K562 (cell line): ENCODE results near the gene CBLC. TPM values are rescaled to one million over a fixed set of nuclear protein-coding genes. Genes with fewer than 3 reads are reported as not detected.
A peak's percentile ranks its signal among the peaks of the same experiment; 100 is the strongest.

Experiments used
- ADNP ChIP-seq: fragments of 200-800 bp; sonication (Bioruptor generic); IDR thresholded peaks from 2 replicates; pipeline ENCODE4 v1.6.1; 2016; ENCODE audit warnings: missing genetic modification characterization, missing compliant biosample characterization
- BRF1 ChIP-seq: IDR thresholded peaks from 3 replicates; pipeline ENCODE4 v1.6.1; 2011; ENCODE audit warnings: borderline replicate concordance, mild to moderate bottlenecking; ENCODE audit not compliant: insufficient read length; ENCODE audit errors: extremely low read depth
- C11orf30 ChIP-seq: fragments of 450-650 bp; IDR thresholded peaks from 2 replicates; pipeline ENCODE4 v1.6.1; 2016; ENCODE audit warnings: low read depth, mild to moderate bottlenecking
- CBX5 ChIP-seq: IDR thresholded peaks from 2 replicates; pipeline ENCODE4 v1.6.1; 2014; ENCODE audit warnings: low read depth, borderline replicate concordance
- DPF2 ChIP-seq: fragments of 450-650 bp; IDR thresholded peaks from 2 replicates; pipeline ENCODE4 v1.6.1; 2016
- FOXK1 ChIP-seq: sonication (generic); formaldehyde crosslinking; IDR thresholded peaks from 2 replicates; pipeline ENCODE4 v1.8.0; 2022; ENCODE audit warnings: missing genetic modification reagents, mild to moderate bottlenecking, borderline replicate concordance
- KAT8 ChIP-seq: fragments of 450-650 bp; IDR thresholded peaks from 2 replicates; pipeline ENCODE4 v1.6.1; 2016; ENCODE audit warnings: low read depth, mild to moderate bottlenecking
- L3MBTL2 ChIP-seq: fragments of 450-650 bp; IDR thresholded peaks from 2 replicates; pipeline ENCODE4 v1.6.1; 2016; ENCODE audit warnings: mild to moderate bottlenecking, moderate library complexity
- NEUROD1 ChIP-seq: fragments of 150-350 bp; IDR thresholded peaks from 2 replicates; pipeline ENCODE4 v1.6.1; 2014; ENCODE audit warnings: borderline replicate concordance, low read length, low read depth; ENCODE audit not compliant: partially characterized antibody
- NFIX ChIP-seq: fragments of 250-450 bp; sonication (Bioruptor Pico); IDR thresholded peaks from 2 replicates; pipeline ENCODE4 v1.4.0; 2020; ENCODE audit warnings: low read depth, mild to moderate bottlenecking, moderate library complexity
- PML ChIP-seq: IDR thresholded peaks from 2 replicates; pipeline ENCODE4 v1.6.1; 2012; ENCODE audit warnings: low read length, inconsistent platforms
- POLR2AphosphoS2 ChIP-seq: IDR thresholded peaks from 2 replicates; pipeline ENCODE4 v1.6.1; 2012; ENCODE audit warnings: low read length, improper control_type of control experiment
- PYGO2 ChIP-seq: fragments of 450-650 bp; IDR thresholded peaks from 2 replicates; pipeline ENCODE4 v1.6.1; 2016; ENCODE audit warnings: mild to moderate bottlenecking, missing genetic modification characterization, moderate library complexity, missing compliant biosample characterization
- STAG1 ChIP-seq: sonication (generic); formaldehyde crosslinking; IDR thresholded peaks from 2 replicates; pipeline ENCODE4 v1.5.0; 2020; ENCODE audit warnings: missing genetic modification reagents, borderline replicate concordance
- TBL1XR1 ChIP-seq, 2 experiments: IDR thresholded peaks; 2 replicates each; pipeline ENCODE4 v1.6.1; 2012; ENCODE audit warnings: improper control_type of control experiment in 2 of 2, low read length in 2 of 2, mild to moderate bottlenecking in 1 of 2
- TCF3 ChIP-seq: sonication (generic); formaldehyde crosslinking; IDR thresholded peaks from 2 replicates; pipeline ENCODE4 v1.4.0; 2020; ENCODE audit warnings: mild to moderate bottlenecking, missing genetic modification reagents
- TRIM24 ChIP-seq, 2 experiments: fragments of 450-650 bp; IDR thresholded peaks; 2 replicates each; pipeline ENCODE4 v1.6.1; 2016
- ZNF766 ChIP-seq: fragments of 200-800 bp; sonication (Bioruptor generic); conservative IDR thresholded peaks from 2 replicates; pipeline ENCODE4 v1.6.1; 2016; ENCODE audit warnings: missing genetic modification characterization, missing compliant biosample characterization
- polyA plus RNA-seq, 8 experiments: library from polyadenylated mRNA; depleted of rRNA in 4 of 8; stranded (reverse) in 5 of 8; unstranded in 3 of 8; fragments of >200 nt; fragmentation: Nextera tagmentation in 2 of 8; fragmentation: Illumina TruSeq in 1 of 8; extraction: Ambion mirVana in 2 of 8; extraction: Trizol in 1 of 8; gene quantifications; 2 replicates each; pipeline versions ENCODE4 v1.2.1 to v1.2.3, GENCODE V29; 2011 to 2014; ENCODE audit warnings: inconsistent platforms in 1 of 8, missing spikeins in 1 of 8
- total RNA-seq, 7 experiments: library from RNA; depleted of rRNA in 6 of 7; stranded (reverse); fragments of >200 nt in 6 of 7; fragmentation: Illumina TruSeq in 2 of 7; extraction: Trizol in 2 of 7; gene quantifications; 2 replicates each; pipeline versions ENCODE4 v1.2.1 to v1.2.3, GENCODE V29; 2011 to 2021; ENCODE audit warnings: low replicate concordance in 1 of 7
- TF ChIP-seq, protein P1 (sequence below): fragments of 450-650 bp; formaldehyde crosslinking; IDR thresholded peaks from 2 replicates; pipeline ENCODE4 v1.4.0; 2020; ENCODE audit warnings: mild to moderate bottlenecking, mixed read lengths
- TF ChIP-seq, protein P2 (sequence below): fragments of 200-800 bp; sonication (Bioruptor generic); IDR thresholded peaks from 2 replicates; pipeline ENCODE4 v1.6.1; 2017; ENCODE audit warnings: missing genetic modification characterization, missing compliant biosample characterization
- TF ChIP-seq, protein P3 (sequence below): fragments of 450-650 bp; IDR thresholded peaks from 2 replicates; pipeline ENCODE4 v1.6.1; 2016; ENCODE audit warnings: missing biosample characterization, missing genetic modification characterization
- TF ChIP-seq, protein P4 (sequence below): fragments of 450-650 bp; formaldehyde crosslinking; conservative IDR thresholded peaks from 2 replicates; pipeline ENCODE4 v1.4.0; 2022; ENCODE audit warnings: mild to moderate bottlenecking, missing genetic modification characterization

Gene CBLC
- total and polyA plus RNA-seq, 9 of the 15 experiments (the other 6 are each of a cell fraction or from before 2014, with no cell fraction given): 0.09 TPM; not detected in 8

DNA sequence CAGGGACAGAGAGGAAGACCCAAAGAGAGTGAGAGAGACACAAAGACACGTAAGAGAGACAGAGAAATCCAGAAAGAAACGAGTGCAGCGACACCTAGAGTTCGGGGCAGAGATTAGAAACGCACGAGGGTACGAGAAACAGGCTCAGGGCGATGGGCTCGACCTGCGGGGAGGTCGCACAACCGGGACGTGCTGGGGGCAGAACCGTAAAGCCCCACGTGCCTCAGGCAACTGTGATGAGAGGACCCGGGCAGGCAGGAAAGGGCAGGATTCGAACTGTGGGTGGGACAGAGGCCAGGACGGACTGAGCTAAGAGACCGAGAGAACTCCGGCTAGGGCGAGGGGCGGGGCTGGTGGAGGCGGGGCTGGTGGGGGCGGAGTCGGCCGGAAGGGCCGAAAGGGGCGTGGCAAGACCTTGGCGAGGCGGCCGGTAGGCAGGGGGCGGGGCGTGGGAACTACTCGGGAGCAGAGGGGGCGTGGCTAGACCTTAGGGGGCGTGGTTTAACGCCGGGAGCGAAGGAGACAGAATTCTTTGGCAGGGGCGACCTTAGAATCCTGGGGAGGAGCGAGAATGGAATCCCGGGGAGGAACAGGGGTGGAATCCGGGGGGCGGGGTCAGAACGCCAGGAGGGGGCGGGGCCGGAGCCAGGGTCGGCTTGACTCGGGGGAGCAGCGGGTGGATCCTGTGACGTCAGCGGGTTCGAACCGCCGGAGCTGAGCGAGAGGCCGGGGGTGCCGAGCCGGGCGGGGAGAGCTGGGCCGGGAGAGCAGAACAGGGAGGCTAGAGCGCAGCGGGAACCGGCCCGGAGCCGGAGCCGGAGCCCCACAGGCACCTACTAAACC, 68.1 kb downstream of the CBLC start, which contains the start of gene NECTIN2 (continued):
- TF ChIP-seq STAG1 (CRISPR knock-in tag) (no peak), CBX5 (no peak), ZNF766 (no peak), NEUROD1 (peak; percentile 45), NFIX (CRISPR knock-in tag) (no peak), C11orf30 (peak; percentile 55), ADNP (tag) (no peak; the same call in 1 of the 2 replicates), TBL1XR1 (IDR thresholded peaks at IDR 0.05; ENCODE audit: low read length in 2 of 2) (no peak), L3MBTL2 (peak; percentile 70), PML (no peak), BRF1 (no peak), PYGO2 (tag) (no peak), TRIM24 (IDR thresholded peaks at IDR 0.05) (no peak; a peak in 1 of 4 replicates), FOXK1 (CRISPR knock-in tag) (no peak), DPF2 (peak; percentile 33; the same call in 1 of the 2 replicates), TCF3 (CRISPR knock-in tag) (no peak), KAT8 (no peak), POLR2AphosphoS2 (no peak)
- TF ChIP-seq, protein P1, sequence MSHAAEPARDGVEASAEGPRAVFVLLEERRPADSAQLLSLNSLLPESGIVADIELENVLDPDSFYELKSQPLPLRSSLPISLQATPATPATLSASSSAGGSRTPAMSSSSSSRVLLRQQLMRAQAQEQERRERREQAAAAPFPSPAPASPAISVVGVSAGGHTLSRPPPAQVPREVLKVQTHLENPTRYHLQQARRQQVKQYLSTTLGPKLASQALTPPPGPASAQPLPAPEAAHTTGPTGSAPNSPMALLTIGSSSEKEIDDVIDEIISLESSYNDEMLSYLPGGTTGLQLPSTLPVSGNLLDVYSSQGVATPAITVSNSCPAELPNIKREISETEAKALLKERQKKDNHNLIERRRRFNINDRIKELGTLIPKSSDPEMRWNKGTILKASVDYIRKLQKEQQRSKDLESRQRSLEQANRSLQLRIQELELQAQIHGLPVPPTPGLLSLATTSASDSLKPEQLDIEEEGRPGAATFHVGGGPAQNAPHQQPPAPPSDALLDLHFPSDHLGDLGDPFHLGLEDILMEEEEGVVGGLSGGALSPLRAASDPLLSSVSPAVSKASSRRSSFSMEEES (CRISPR knock-in tag): no peak
- TF ChIP-seq, protein P2, sequence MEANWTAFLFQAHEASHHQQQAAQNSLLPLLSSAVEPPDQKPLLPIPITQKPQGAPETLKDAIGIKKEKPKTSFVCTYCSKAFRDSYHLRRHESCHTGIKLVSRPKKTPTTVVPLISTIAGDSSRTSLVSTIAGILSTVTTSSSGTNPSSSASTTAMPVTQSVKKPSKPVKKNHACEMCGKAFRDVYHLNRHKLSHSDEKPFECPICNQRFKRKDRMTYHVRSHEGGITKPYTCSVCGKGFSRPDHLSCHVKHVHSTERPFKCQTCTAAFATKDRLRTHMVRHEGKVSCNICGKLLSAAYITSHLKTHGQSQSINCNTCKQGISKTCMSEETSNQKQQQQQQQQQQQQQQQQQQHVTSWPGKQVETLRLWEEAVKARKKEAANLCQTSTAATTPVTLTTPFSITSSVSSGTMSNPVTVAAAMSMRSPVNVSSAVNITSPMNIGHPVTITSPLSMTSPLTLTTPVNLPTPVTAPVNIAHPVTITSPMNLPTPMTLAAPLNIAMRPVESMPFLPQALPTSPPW: peak; percentile 78
- TF ChIP-seq, protein P3, sequence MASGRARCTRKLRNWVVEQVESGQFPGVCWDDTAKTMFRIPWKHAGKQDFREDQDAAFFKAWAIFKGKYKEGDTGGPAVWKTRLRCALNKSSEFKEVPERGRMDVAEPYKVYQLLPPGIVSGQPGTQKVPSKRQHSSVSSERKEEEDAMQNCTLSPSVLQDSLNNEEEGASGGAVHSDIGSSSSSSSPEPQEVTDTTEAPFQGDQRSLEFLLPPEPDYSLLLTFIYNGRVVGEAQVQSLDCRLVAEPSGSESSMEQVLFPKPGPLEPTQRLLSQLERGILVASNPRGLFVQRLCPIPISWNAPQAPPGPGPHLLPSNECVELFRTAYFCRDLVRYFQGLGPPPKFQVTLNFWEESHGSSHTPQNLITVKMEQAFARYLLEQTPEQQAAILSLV: no peak
- TF ChIP-seq, protein P4, sequence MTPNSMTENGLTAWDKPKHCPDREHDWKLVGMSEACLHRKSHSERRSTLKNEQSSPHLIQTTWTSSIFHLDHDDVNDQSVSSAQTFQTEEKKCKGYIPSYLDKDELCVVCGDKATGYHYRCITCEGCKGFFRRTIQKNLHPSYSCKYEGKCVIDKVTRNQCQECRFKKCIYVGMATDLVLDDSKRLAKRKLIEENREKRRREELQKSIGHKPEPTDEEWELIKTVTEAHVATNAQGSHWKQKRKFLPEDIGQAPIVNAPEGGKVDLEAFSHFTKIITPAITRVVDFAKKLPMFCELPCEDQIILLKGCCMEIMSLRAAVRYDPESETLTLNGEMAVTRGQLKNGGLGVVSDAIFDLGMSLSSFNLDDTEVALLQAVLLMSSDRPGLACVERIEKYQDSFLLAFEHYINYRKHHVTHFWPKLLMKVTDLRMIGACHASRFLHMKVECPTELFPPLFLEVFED (CRISPR knock-in tag): peak; percentile 78; the same call in 1 of the 2 replicates
